Gastroesophageal sphincter (tissue), 4 donors: Measurements from ENCODE around the gene FGFR1OP2. TPM values are rescaled to one million over a fixed set of nuclear protein-coding genes. Genes with fewer than 3 reads are reported as not detected.

Experiments used
- ATAC-seq: fragments of 150-250 bp; one replicate; pipeline ENCODE4 v1.9.1; 2016; ENCODE audit warnings: mild to moderate bottlenecking, moderate library complexity
- H3K27ac ChIP-seq, 4 donors: fragments of 200-600 bp; sonication (generic) in 3 of 4; 1 replicate in 3 of 4; 2 replicates in 1 of 4; pipeline ENCODE4 v1.5.1; 2016 to 2019
- H3K27me3 ChIP-seq: fragments of 200-600 bp; sonication (generic); one replicate; pipeline ENCODE4 v1.5.1; 2019
- H3K36me3 ChIP-seq, 2 donors: fragments of 200-600 bp; sonication (generic); one replicate each; pipeline ENCODE4 v1.5.1; 2019; ENCODE audit warnings: control low read depth in 1 of 2
- H3K4me1 ChIP-seq, 3 donors: fragments of 200-600 bp; sonication (generic); 1 replicate in 2 of 3; 2 replicates in 1 of 3; pipeline ENCODE4 v1.5.1; 2016 to 2019; ENCODE audit warnings: control low read depth in 2 of 3
- H3K4me3 ChIP-seq, 2 donors: fragments of 200-600 bp; sonication (generic); one replicate each; pipeline ENCODE4 v1.5.1; 2019; ENCODE audit warnings: mild to moderate bottlenecking in 1 of 2, moderate library complexity in 1 of 2
- H3K9me3 ChIP-seq, 3 donors: fragments of 200-600 bp; sonication (generic); one replicate each; pipeline ENCODE4 v1.5.1; 2017 to 2019; ENCODE audit warnings: control low read depth in 2 of 3
- EP300 ChIP-seq: sonication (generic); formaldehyde crosslinking; IDR thresholded peaks from one replicate; pipeline ENCODE4 v1.6.1; 2017; ENCODE audit warnings: antibody characterized with exemption, mild to moderate bottlenecking
- POLR2A ChIP-seq, 2 donors: fragments of 450-650 bp; IDR thresholded peaks; one replicate each; pipeline ENCODE4 v1.6.1; 2017; ENCODE audit warnings: antibody characterized with exemption in 2 of 2, mild to moderate bottlenecking in 2 of 2, moderate library complexity in 1 of 2
- POLR2AphosphoS5 ChIP-seq: sonication (generic); formaldehyde crosslinking; IDR thresholded peaks from one replicate; pipeline ENCODE4 v1.6.1; 2017; ENCODE audit warnings: antibody characterized with exemption
- WGBS, 2 donors: methylation state at CpG; one replicate each; pipeline ENCODE4 v1.1.5; 2018; ENCODE audit warnings: low coverage in 1 of 2; 5-methylcytosine and 5-hydroxymethylcytosine counted together
- total RNA-seq, 4 donors: library from RNA; depleted of rRNA; stranded (reverse); fragments of >200 nt; gene quantifications; one replicate each; pipeline ENCODE4 v1.1.0, GENCODE V29; 2016
- TF ChIP-seq, protein P1 (sequence below), 4 experiments: fragments of 200-600 bp in 2 of 4; fragments of 450-650 bp in 2 of 4; sonication (generic) in 1 of 4; IDR thresholded peaks; one replicate each; pipeline ENCODE4 v1.5.1; 2017 to 2019; ENCODE audit warnings: antibody characterized with exemption in 4 of 4, mild to moderate bottlenecking in 2 of 4, moderate library complexity in 2 of 4

The FGFR1OP2 gene
- total RNA-seq, 4 donors from 2014 or later = 57.7 to 127 (median 75.1) TPM

DNA sequence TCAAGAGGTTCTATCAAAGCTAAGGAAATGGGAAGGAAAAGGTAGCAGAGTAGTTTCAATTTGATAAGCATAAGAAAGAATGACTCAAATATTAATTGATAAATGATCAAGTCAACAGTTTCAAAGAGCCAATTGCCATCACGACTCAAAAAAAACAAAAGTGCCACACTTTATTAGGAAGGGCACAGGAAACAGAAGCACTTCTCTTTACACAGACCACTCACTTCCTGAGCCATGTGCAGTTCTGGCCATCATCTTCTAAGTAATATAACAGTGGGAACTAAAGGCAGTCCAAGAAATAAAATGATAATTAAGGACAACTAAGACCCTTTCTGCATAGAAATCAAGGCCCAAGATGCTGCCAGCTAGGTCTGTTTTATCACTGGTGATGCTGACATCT is 62.7 kb downstream of the FGFR1OP2 start:
- Histone ChIP-seq H3K4me3 (no peak overlapping the region), H3K9me3 (no peaks in the 10 kb centered on the region), H3K4me1 (peaks cover 0 to 39% (median 2%) of the 10 kb centered on the region in 3 donors), H3K27me3 (no peaks in the 10 kb centered on the region), H3K27ac (no peak overlapping the region), H3K36me3 (peaks cover 0 to 45% of the 10 kb centered on the region in 2 donors)
- 58 to 70% methylated on average over 1 of the region's 1 CpG for WGBS, 2 donors
- TF ChIP-seq POLR2AphosphoS5 (no peak), EP300 (no peak), POLR2A (IDR thresholded peaks at IDR 0.05) (no peak)
- TF ChIP-seq, protein P1, sequence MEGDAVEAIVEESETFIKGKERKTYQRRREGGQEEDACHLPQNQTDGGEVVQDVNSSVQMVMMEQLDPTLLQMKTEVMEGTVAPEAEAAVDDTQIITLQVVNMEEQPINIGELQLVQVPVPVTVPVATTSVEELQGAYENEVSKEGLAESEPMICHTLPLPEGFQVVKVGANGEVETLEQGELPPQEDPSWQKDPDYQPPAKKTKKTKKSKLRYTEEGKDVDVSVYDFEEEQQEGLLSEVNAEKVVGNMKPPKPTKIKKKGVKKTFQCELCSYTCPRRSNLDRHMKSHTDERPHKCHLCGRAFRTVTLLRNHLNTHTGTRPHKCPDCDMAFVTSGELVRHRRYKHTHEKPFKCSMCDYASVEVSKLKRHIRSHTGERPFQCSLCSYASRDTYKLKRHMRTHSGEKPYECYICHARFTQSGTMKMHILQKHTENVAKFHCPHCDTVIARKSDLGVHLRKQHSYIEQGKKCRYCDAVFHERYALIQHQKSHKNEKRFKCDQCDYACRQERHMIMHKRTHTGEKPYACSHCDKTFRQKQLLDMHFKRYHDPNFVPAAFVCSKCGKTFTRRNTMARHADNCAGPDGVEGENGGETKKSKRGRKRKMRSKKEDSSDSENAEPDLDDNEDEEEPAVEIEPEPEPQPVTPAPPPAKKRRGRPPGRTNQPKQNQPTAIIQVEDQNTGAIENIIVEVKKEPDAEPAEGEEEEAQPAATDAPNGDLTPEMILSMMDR (IDR thresholded peaks at IDR 0.05) = no peak
- ATAC-seq = no peak

DNA sequence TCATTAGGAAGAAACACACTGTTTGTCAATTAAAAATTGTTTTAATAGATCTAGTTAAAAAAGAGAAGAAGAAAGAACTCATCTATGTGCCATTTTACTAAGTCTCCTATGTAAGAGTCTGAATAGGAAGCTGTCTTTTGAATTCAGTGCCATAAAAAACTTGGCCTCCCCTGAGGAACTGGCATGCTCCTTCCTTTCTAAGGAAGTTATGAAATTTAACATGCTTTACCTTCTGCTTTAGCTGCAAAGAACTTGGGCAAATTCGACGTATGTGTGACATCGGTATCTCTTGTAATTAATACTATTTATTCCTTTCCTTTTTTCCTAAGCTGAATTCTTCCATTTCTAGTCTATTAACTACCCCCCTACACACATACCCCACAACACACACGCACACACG is 63.4 kb downstream of the FGFR1OP2 start:
- H3K4me3 ChIP-seq = no peak overlapping the region
- no peak overlapping the region for H3K27ac ChIP-seq
- no peaks in the 10 kb centered on the region for H3K9me3 ChIP-seq
- peaks cover 0 to 38% of the 10 kb centered on the region in 2 donors for H3K36me3 ChIP-seq
- H3K27me3 ChIP-seq = no peaks in the 10 kb centered on the region
- peaks cover 0 to 46% (median 2%) of the 10 kb centered on the region in 3 donors for H3K4me1 ChIP-seq
- ATAC-seq = no peak
- TF ChIP-seq EP300 = no peak
- no peak for TF ChIP-seq POLR2A (IDR thresholded peaks at IDR 0.05)
- WGBS, 2 donors = 77 to 84% methylated on average over 3 to 5 of the region's 5 CpGs

DNA sequence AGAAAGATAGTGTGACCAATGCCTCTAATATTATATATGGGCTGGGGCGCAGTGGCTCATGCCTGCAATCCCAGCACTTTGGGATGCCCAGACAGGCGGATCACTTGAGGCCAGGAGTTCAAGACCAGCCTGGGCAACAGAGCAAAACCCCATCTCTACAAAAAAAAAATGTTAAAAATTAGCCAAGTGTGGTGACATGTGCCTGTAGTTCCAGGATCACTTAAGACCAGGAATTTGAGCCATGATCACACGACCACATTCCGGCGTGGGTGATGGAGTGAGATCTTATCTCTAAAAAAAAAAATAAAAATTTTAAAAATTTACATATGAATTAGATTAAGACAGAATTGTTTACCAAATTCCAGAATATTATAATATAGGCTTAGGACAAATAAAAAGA is 63.9 kb downstream of the FGFR1OP2 start:
- Histone ChIP-seq H3K9me3 (no peaks in the 10 kb centered on the region), H3K4me3 (no peak overlapping the region), H3K27me3 (no peaks in the 10 kb centered on the region), H3K36me3 (peaks cover 0 to 33% of the 10 kb centered on the region in 2 donors), H3K27ac (no peak overlapping the region), H3K4me1 (peaks cover 0 to 51% (median 2%) of the 10 kb centered on the region in 3 donors)
- no peak for ATAC-seq
- TF ChIP-seq, protein P1 (IDR thresholded peaks at IDR 0.05) = no peak
- TF ChIP-seq POLR2AphosphoS5 = no peak
- TF ChIP-seq POLR2A (IDR thresholded peaks at IDR 0.05) = no peak
- TF ChIP-seq EP300 = no peak
- 98 to 100% methylated on average over 1 to 5 of the region's 5 CpGs for WGBS, 2 donors

DNA sequence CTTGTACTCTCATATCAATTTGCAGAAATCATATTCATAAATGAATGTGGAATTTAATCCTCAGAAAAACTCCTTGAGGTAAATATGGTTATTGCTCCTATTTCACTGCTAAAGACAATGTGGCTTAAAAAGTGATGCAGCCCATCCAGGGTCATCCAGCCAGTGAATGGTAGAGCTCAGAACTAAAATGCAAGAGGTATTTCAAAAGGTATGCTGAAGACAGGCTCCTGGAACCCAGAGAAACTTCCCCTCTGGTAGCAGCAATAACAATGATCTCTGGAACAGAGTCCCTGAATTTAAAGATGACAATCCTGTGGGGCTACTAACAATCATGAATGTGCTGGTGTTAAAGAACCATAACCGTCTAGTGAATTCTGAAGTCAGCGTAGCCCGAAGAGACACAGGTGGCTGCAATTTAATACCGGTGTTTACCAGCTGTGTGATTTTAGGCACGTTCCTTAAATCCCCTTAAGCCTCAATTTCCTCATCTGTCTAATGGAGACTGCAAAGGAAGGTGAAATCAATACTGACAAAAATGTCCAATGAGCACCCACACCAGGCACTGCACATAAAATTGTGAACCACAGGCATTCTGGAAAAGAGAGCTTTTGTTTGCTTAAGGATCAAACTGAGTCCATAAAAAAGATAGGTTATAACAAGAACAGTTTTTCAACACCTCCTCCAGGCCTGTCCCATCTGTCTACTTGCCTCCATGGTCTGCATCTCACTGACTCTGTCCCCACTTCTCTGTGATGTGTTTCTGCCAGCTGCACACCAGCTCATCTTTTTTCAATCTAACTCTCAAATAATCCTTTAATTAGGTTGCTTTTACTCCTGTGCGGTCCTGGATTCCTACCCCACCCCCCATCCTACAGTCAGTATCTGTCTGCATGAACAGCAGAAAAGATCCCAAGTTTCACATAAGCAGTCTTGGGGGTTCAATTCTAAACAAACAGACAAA is 65.4 kb downstream of the FGFR1OP2 start:
- H3K9me3 ChIP-seq = no peaks in the 10 kb centered on the region
- 71 to 80% methylated on average over 5 of the region's 6 CpGs for WGBS, 2 donors
- no peak overlapping the region for H3K27ac ChIP-seq
- no peak for TF ChIP-seq EP300
- peaks cover 0 to 56% (median 2%) of the 10 kb centered on the region in 3 donors for H3K4me1 ChIP-seq
- H3K4me3 ChIP-seq = no peak overlapping the region
- H3K36me3 ChIP-seq = peaks cover 0 to 18% of the 10 kb centered on the region in 2 donors
- H3K27me3 ChIP-seq = no peaks in the 10 kb centered on the region
- no peak for ATAC-seq

DNA sequence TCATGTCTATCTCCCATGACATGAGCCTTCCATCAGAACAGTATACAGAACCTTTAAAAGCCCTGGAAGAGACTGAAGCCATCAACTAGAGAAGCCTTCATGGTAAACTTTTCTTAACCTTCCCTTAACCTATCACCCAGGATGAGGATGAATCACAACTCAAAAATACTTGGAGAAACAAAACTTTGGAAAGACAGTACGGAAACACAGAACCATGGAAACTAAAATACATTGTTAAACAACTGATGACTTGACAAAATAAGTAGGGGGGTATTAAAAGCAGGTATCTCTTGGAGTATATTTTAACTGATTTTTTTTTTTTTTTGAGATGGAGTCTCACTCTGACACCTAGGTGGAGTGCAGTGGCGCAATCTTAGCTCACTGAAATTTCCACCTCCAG is 67.2 kb downstream of the FGFR1OP2 start:
- no peaks in the 10 kb centered on the region for H3K9me3 ChIP-seq
- no peaks in the 10 kb centered on the region for H3K27me3 ChIP-seq
- H3K4me3 ChIP-seq = no peak overlapping the region
- no peak for ATAC-seq
- peaks cover 0 to 61% (median 7%) of the 10 kb centered on the region in 3 donors for H3K4me1 ChIP-seq
- TF ChIP-seq EP300 (no peak), POLR2AphosphoS5 (no peak)
- H3K27ac ChIP-seq = peak overlapping the region in 1 of 4 donors; percentile 22
- peaks cover 0 to under 1% of the 10 kb centered on the region in 2 donors for H3K36me3 ChIP-seq
- 65 to 67% methylated on average over 2 of the region's 2 CpGs for WGBS, 2 donors

DNA sequence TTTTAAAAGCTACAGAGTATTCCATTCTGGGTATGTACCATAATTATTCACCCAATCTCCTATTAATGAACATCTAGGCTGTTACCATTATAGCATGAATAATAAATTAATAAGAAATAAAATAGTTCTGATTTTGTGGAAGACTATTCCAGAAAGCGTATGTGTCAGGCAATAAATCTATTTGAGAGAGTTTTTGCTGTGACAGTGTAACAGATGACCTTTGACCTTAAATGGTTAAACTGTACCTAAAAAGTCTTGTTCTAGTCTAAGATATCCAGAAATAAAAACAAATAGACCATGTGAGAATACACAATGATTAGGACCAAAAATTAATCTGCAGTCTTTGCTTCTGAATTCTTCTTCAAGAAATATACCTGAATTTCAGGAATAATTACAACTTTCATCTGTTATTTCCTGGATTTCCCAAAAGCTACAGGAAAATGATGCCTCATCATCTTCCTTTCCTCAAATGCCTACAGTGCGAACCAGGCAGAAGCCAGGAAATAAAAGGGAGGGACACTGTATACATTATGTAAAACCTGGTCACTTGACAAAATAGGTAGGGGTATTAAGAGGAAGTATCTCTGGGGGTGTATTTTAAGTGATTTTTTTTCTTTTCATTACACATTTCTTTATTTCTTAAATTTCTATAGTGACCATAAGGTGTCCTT is 68.7 kb downstream of the FGFR1OP2 start:
- no peaks in the 10 kb centered on the region for H3K27me3 ChIP-seq
- TF ChIP-seq POLR2A (IDR thresholded peaks at IDR 0.05) (no peak), POLR2AphosphoS5 (no peak), EP300 (no peak)
- TF ChIP-seq, protein P1 (IDR thresholded peaks at IDR 0.05) = no peak
- 74 to 89% methylated on average over 1 to 2 of the region's 2 CpGs for WGBS, 2 donors
- H3K27ac ChIP-seq = no peak overlapping the region
- H3K4me1 ChIP-seq = peaks cover 3 to 66% (median 9%) of the 10 kb centered on the region in 3 donors
- no peak for ATAC-seq
- H3K36me3 ChIP-seq = no peaks in the 10 kb centered on the region
- no peak overlapping the region for H3K4me3 ChIP-seq
- H3K9me3 ChIP-seq = no peaks in the 10 kb centered on the region
